GM21825 (cell line): Measurements from ENCODE around the gene KRT33B.

ENCODE experiments used
- ATAC-seq: cut with Tn5 transposase; IDR thresholded peaks from one replicate; pipeline ENCODE4 v1.9.1; 2021; ENCODE audit warnings: mild to moderate bottlenecking, moderate library complexity; ENCODE audit not compliant: unreplicated experiment

Gene KRT33B

GRCh38 chr17:41326173-41327145, 43.2 kb downstream of the KRT33B start:
- no peak for ATAC-seq

GRCh38 chr17:41325611-41326010, 44.0 kb downstream of the KRT33B start:
- no peak for ATAC-seq

GRCh38 chr17:41325126-41325525, 44.5 kb downstream of the KRT33B start:
- no peak for ATAC-seq

- ATAC-seq = no peak
Measured at GRCh38 chr17:41324180-41325075, 45.2 kb downstream of the KRT33B start.

GRCh38 chr17:41322903-41323895, 46.4 kb downstream of the KRT33B start:
- no peak for ATAC-seq

GRCh38 chr17:41322094-41322902, 47.3 kb downstream of the KRT33B start:
- no peak for ATAC-seq

GRCh38 chr17:41318231-41318630, 51.4 kb downstream of the KRT33B start:
- no peak for ATAC-seq

GRCh38 chr17:41315814-41316445, 53.7 kb downstream of the KRT33B start:
- ATAC-seq = no peak

GRCh38 chr17:41315204-41315794, 54.3 kb downstream of the KRT33B start, which contains the start of gene KRTAP17-1:
Gene KRTAP17-1 (minus strand): TSS chr17:41315710. CDS start chr17:41315650, 60 bp downstream.
- no peak for ATAC-seq
